Tibial nerve (tissue), 3 donors: ENCODE measurements around the gene CD68.

Experiments
- POLR2A ChIP-seq, 2 donors: fragments of 450-650 bp; IDR thresholded peaks; one replicate each; pipeline ENCODE4 v1.6.1; 2017; ENCODE audit warnings: antibody characterized with exemption in 2 of 2, mild to moderate bottlenecking in 2 of 2, moderate library complexity in 2 of 2
- TF ChIP-seq, protein P1 (sequence below), 5 experiments: fragments of 200-600 bp in 3 of 5; fragments of 450-650 bp in 2 of 5; sonication (generic) in 3 of 5; IDR thresholded peaks; one replicate each; pipeline ENCODE4 v1.5.1; 2016 to 2019; ENCODE audit warnings: antibody characterized with exemption in 5 of 5, mild to moderate bottlenecking in 3 of 5, moderate library complexity in 2 of 5

DNA sequence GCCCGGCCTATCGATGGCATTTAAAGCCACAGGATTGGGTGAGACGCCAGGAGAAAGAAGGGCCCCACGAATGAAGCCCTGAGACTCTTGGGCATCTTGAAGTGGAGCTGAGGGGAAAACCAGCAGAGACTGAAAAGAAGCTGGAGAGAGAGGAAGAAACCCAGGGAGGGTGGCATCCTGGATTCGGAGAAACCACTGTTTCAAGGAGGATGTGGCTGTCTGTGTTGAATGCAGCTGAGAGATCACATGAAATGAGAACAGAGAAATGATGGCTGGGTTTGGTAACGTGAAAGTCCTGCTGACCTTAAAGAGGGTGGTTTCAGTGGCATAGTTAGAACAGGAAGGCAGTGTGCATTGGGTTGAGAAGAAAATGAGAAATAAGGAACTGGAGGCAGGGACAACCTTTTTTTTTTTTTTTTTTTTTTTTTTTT, 26.8 kb upstream of the CD68 start:
- no peak for TF ChIP-seq POLR2A (IDR thresholded peaks at IDR 0.05)
- TF ChIP-seq, protein P1, sequence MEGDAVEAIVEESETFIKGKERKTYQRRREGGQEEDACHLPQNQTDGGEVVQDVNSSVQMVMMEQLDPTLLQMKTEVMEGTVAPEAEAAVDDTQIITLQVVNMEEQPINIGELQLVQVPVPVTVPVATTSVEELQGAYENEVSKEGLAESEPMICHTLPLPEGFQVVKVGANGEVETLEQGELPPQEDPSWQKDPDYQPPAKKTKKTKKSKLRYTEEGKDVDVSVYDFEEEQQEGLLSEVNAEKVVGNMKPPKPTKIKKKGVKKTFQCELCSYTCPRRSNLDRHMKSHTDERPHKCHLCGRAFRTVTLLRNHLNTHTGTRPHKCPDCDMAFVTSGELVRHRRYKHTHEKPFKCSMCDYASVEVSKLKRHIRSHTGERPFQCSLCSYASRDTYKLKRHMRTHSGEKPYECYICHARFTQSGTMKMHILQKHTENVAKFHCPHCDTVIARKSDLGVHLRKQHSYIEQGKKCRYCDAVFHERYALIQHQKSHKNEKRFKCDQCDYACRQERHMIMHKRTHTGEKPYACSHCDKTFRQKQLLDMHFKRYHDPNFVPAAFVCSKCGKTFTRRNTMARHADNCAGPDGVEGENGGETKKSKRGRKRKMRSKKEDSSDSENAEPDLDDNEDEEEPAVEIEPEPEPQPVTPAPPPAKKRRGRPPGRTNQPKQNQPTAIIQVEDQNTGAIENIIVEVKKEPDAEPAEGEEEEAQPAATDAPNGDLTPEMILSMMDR (IDR thresholded peaks at IDR 0.05), result no peak
